Stomach (tissue), 9 donors: ENCODE results near the gene PARP1. TPM values are rescaled to one million over a fixed set of nuclear protein-coding genes. Genes with fewer than 3 reads are reported as not detected.
"Not testable (repeated sequence)": the region's sequence is repeated elsewhere in the genome, so short reads cannot be mapped to it uniquely, and the experiment has no call there.

ENCODE experiments used
- DNase-seq, 2 donors: peaks; one replicate each; pipeline versions ENCODE4 v3.0.0 to v3.0.0-alpha.2; 2013 to 2019
- H3K27ac ChIP-seq, 5 donors: fragments of 200-600 bp in 4 of 5; sonication (generic) in 4 of 5; one replicate each; pipeline ENCODE4 v1.5.1; 2013 to 2019; ENCODE audit warnings: mild to moderate bottlenecking in 1 of 5, moderate library complexity in 1 of 5
- H3K27me3 ChIP-seq, 3 donors: fragments of 200-600 bp; sonication (generic); one replicate each; pipeline ENCODE4 v1.5.1; 2017 to 2019; ENCODE audit warnings: mixed run types in 1 of 3
- H3K36me3 ChIP-seq, 4 donors: fragments of 200-600 bp; sonication (generic); 1 replicate in 3 of 4; 2 replicates in 1 of 4; pipeline ENCODE4 v1.5.1; 2016 to 2019
- H3K4me1 ChIP-seq, 4 donors: fragments of 200-600 bp; sonication (generic); one replicate each; pipeline ENCODE4 v1.5.1; 2016 to 2019
- H3K4me3 ChIP-seq, 4 donors: fragments of 200-600 bp; sonication (generic) in 3 of 4; one replicate each; pipeline ENCODE4 v1.5.1; 2016 to 2019; ENCODE audit warnings: mild to moderate bottlenecking in 1 of 4
- H3K9me3 ChIP-seq, 4 donors: fragments of 200-600 bp; sonication (generic); one replicate each; pipeline ENCODE4 v1.5.1; 2016 to 2019
- EP300 ChIP-seq: sonication (generic); formaldehyde crosslinking; IDR thresholded peaks from one replicate; pipeline ENCODE4 v1.6.1; 2017; ENCODE audit warnings: antibody characterized with exemption
- POLR2A ChIP-seq, 4 donors: fragments of 450-650 bp; IDR thresholded peaks; one replicate each; pipeline ENCODE4 v1.6.1; 2016; ENCODE audit warnings: antibody characterized with exemption in 4 of 4, control low read depth in 2 of 4, mild to moderate bottlenecking in 1 of 4, moderate library complexity in 1 of 4
- POLR2AphosphoS5 ChIP-seq, 3 donors: sonication (generic); formaldehyde crosslinking; IDR thresholded peaks; one replicate each; pipeline ENCODE4 v1.6.1; 2016; ENCODE audit warnings: antibody characterized with exemption in 3 of 3
- WGBS, 5 donors: extraction: QIAGEN DNeasy Blood & Tissue Kit in 3 of 5; methylation state at CpG; one replicate each; pipeline versions ENCODE4 v1.1.5 to v1.1.7; 2013 to 2018; 5-methylcytosine and 5-hydroxymethylcytosine counted together
- intact Hi-C: fragments of 100-400 bp; cut with DNase I; formaldehyde crosslinking; loops from one replicate; pipeline ENCODE4 v1.15.1; 2023; ENCODE audit warnings: low total_unique reads
- polyA plus RNA-seq, 3 donors: library from polyadenylated mRNA; stranded (reverse); fragments of 200-250 nt; gene quantifications; one replicate each; pipeline ENCODE4 v1.2.3, GENCODE V29; 2013
- total RNA-seq, 5 donors: library from RNA; depleted of rRNA; stranded (reverse); fragments of >200 nt; gene quantifications; one replicate each; pipeline versions ENCODE4 v1.1.0 to v1.2.3, GENCODE V29; 2014 to 2016
- TF ChIP-seq, protein P1 (sequence below), 7 experiments: fragments of 450-650 bp in 4 of 7; fragments of 200-600 bp in 3 of 7; sonication (generic) in 3 of 7; IDR thresholded peaks; one replicate each; pipeline ENCODE4 v1.5.1; 2016 to 2019; ENCODE audit warnings: antibody characterized with exemption in 7 of 7, control low read depth in 2 of 7, mild to moderate bottlenecking in 1 of 7
- donor health status: healthy with polysubstance abuse.
- donor health status: Bipolar disorder and iron deficiency.
- donor health status: healthy.

Gene PARP1
- total and polyA plus RNA-seq, 8 donors, result 17.4 to 103 (median 29.1) TPM

DNA sequence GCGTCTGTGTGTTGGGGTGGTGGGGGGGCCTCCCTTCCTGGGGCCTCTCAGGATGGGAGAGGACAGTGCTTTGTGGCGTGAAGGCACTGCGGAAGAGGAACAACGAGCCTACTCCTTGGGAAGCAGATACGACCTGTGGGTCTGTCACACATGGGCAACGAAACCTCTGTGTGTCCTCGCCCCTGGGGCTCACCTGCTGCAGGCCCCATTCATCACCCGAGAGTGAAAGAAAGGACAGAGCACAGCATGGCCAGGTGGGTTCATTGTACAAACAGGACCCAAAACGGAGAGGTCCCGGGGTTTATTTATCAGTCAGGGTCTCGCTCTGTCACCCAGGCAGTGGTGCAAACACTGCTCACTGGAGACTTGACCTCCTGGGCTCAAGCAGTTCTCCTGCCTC is 58.8 kb downstream of the PARP1 start:
- Histone ChIP-seq H3K36me3 (no peaks in the 10 kb centered on the region), H3K4me3 (no peak overlapping the region), H3K4me1 (peaks cover 12 to 27% (median 14%) of the 10 kb centered on the region in 4 donors), H3K9me3 (no peaks in the 10 kb centered on the region), H3K27ac (no peak overlapping the region), H3K27me3 (no peaks in the 10 kb centered on the region)
- WGBS, 5 donors, result 83 to 91% (median 88%) methylated on average over 11 of the region's 11 CpGs
- no peak for DNase-seq
- intact Hi-C loops, result no loop called here
- TF ChIP-seq EP300, result no peak
- TF ChIP-seq POLR2AphosphoS5 (IDR thresholded peaks at IDR 0.05), result no peak
- TF ChIP-seq, protein P1, sequence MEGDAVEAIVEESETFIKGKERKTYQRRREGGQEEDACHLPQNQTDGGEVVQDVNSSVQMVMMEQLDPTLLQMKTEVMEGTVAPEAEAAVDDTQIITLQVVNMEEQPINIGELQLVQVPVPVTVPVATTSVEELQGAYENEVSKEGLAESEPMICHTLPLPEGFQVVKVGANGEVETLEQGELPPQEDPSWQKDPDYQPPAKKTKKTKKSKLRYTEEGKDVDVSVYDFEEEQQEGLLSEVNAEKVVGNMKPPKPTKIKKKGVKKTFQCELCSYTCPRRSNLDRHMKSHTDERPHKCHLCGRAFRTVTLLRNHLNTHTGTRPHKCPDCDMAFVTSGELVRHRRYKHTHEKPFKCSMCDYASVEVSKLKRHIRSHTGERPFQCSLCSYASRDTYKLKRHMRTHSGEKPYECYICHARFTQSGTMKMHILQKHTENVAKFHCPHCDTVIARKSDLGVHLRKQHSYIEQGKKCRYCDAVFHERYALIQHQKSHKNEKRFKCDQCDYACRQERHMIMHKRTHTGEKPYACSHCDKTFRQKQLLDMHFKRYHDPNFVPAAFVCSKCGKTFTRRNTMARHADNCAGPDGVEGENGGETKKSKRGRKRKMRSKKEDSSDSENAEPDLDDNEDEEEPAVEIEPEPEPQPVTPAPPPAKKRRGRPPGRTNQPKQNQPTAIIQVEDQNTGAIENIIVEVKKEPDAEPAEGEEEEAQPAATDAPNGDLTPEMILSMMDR (IDR thresholded peaks at IDR 0.05), result no peak

DNA sequence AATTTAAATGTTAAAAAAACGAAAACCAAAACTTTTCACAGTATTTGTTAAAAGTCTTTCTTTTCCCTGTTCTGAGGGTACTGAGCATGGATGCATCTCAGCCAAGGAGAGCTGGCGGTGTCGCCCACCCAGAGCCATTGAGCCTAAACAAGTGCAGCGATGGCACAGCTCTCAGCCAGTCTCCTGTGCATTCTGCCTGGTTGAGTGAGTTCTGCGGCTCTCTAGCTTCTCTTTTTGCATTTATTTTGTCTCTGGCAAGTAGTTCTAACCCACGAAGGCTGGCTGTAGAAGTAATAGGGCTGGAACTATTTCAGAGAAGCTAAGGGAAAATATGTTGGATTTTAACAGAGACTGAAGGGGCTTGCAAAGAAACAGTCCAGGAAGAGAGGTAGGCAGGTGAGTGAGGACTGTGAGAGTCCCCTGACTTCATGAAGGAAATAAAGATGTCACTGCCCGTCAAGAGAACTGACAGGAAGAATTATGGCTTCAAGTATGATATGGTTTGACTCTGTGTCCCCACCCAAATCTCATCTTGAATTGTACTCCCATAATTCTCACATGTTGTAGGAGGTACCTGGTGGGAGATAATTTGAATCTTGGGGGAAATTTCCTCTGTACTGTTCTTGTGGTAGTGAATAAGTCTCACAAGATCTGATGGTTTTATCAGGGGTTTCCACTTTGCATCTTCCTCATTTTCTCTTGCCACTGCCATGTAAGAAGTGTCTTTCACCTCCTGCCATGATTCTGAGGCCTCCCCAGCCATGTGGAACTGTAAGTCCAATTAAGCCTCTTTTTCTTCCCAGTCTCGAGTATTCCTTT is 63.2 kb downstream of the PARP1 start:
- H3K4me3 ChIP-seq, result no peak overlapping the region
- 73 to 79% (median 74%) methylated on average over 8 of the region's 8 CpGs for WGBS, 5 donors
- DNase-seq, result no peak

DNA sequence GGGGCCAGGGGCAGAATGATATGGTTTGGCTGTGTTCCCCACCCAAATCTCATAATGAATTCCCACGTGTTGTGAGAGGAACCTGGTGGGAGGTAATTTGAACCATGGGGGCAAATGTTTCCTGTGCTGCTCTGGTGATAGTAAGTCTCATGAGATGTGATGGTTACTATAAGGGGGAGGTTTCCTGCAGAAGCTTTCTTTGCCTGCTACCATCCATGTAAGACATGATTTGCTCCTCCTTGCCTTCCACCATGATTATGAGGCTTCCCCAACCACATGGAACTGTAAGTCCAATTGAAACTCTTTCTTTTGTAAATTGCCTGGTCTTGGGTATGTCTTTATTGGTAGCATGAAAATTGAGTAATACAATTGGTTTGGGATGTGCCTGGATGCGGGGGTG is 65.2 kb downstream of the PARP1 start:
- no peaks in the 10 kb centered on the region for H3K4me1 ChIP-seq
- DNase-seq, result no peak
- H3K27me3 ChIP-seq, result no peaks in the 10 kb centered on the region
- H3K27ac ChIP-seq, result no peak overlapping the region
- intact Hi-C loops, result no loop called here
- no peak for TF ChIP-seq EP300
- TF ChIP-seq, protein P1 (IDR thresholded peaks at IDR 0.05), result no peak
- TF ChIP-seq POLR2A (IDR thresholded peaks at IDR 0.05), result no peak
- no peak for TF ChIP-seq POLR2AphosphoS5 (IDR thresholded peaks at IDR 0.05)
- no peak overlapping the region for H3K4me3 ChIP-seq
- H3K36me3 ChIP-seq, result no peaks in the 10 kb centered on the region
- peaks cover 0 to 5% (median 0%) of the 10 kb centered on the region in 4 donors for H3K9me3 ChIP-seq
- 52 to 88% (median 75%) methylated on average over 1 to 2 of the region's 2 CpGs for WGBS, 5 donors

More for the DNA sequence above, 63.2 kb downstream of the PARP1 start:
- intact Hi-C loops, result no loop called here
- H3K27me3 ChIP-seq, result no peaks in the 10 kb centered on the region
- H3K9me3 ChIP-seq, result peaks cover 0 to 5% (median 0%) of the 10 kb centered on the region in 4 donors
- peaks cover 1 to 4% (median 2%) of the 10 kb centered on the region in 4 donors for H3K4me1 ChIP-seq
- no peaks in the 10 kb centered on the region for H3K36me3 ChIP-seq
- H3K27ac ChIP-seq, result no peak overlapping the region
- TF ChIP-seq, protein P1 (IDR thresholded peaks at IDR 0.05), result no peak
- TF ChIP-seq POLR2A (IDR thresholded peaks at IDR 0.05) (no peak), POLR2AphosphoS5 (IDR thresholded peaks at IDR 0.05) (no peak), EP300 (no peak)

DNA sequence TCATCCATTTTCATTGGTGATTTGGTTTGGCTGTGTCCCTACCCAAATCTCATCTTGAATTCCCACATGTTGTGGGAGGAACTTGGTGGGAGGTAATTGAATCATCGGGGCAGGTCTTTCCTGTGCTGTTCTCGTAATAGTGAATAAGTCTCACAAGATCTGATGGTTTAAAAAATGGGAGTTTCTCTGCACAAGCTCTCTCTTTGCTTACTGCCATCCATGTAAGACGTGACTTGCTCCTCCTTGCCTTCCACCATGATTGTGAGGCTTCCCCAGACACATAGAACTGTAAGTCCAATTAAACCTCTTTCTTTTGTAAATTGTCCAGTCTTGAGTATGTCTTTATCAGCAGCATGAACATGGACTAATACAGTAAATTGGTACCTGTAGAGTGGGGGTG is 67.8 kb downstream of the PARP1 start:
- H3K27me3 ChIP-seq, H3K4me1 ChIP-seq, H3K27ac ChIP-seq, H3K36me3 ChIP-seq, intact Hi-C loops, H3K9me3 ChIP-seq, DNase-seq, H3K4me3 ChIP-seq: not testable (repeated sequence)
- WGBS, 5 donors, result 83 to 93% (median 91%) methylated on average over 3 of the region's 3 CpGs

DNA sequence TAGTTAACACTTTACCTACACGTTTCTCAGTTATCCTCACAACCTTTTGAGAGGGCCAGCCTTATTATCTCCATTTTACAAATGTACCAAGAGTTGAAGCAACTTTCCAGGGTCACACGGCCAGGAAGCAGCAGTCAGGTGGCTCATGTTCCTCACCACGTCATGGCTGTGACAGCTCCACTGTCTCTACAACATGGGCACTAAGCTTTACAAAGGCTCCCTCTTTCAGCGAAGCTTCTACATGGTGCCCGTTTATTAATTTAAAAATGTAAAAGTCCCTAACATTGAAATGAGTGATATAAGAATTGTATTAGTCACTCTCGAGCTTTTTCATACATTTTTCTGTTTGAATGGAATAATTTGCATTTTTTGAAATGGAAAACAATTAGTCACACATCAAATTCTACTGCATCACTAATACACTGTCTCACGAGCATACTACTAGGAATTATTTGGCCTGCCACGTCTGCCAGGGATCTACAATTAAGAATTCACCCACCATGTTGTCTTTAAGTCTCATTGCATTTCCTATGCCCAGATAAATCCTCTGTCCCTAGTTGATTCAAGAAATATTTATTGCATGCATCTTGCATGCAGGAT is 70.5 kb downstream of the PARP1 start:
- DNase-seq, result no peak
- Histone ChIP-seq H3K9me3 (peaks cover 0 to 5% (median 0%) of the 10 kb centered on the region in 4 donors), H3K4me1 (peaks cover 0 to 9% (median 4%) of the 10 kb centered on the region in 4 donors), H3K27ac (no peak overlapping the region), H3K27me3 (no peaks in the 10 kb centered on the region), H3K4me3 (no peak overlapping the region), H3K36me3 (no peaks in the 10 kb centered on the region)
- no peak for TF ChIP-seq EP300
- no peak for TF ChIP-seq POLR2A (IDR thresholded peaks at IDR 0.05)
- TF ChIP-seq, protein P1 (IDR thresholded peaks at IDR 0.05), result no peak
- TF ChIP-seq POLR2AphosphoS5 (IDR thresholded peaks at IDR 0.05), result no peak
- intact Hi-C loops, result no loop called here
- 69 to 76% (median 71%) methylated on average over 8 of the region's 8 CpGs for WGBS, 5 donors
